ENCODE results near the gene ATP2B2. TPM values are rescaled to one million over a fixed set of nuclear protein-coding genes. Genes with fewer than 3 reads are reported as not detected.

Gene ATP2B2
- total and polyA plus RNA-seq, 12 donors, result 0.37 to 3.0 (median 1.6) TPM

GRCh38 chr3:10549617-10550230, 44.3 kb upstream of the ATP2B2 start:
- Histone ChIP-seq H3K27me3 (no peaks in the 10 kb centered on the region), H3K9me3 (replicated peaks in 1 of 3) (no peaks in the 10 kb centered on the region), H3K36me3 (replicated peaks in 1 of 2) (no peaks in the 10 kb centered on the region), H3K4me1 (replicated peaks in 1 of 2) (no peaks in the 10 kb centered on the region), H3K27ac (no peak overlapping the region), H3K4me3 (no peak overlapping the region)
- WGBS, 4 donors, result 72 to 90% (median 79%) methylated on average over 2 of the region's 2 CpGs
- intact Hi-C loops (cut with DNase I), result no loop called here
- DNase-seq, result no peak
- TF ChIP-seq POLR2A (IDR thresholded peaks at IDR 0.05) (no peak), CTCF (IDR thresholded peaks at IDR 0.05) (no peak)

GRCh38 chr3:10548992-10549391, 43.6 kb upstream of the ATP2B2 start:
- Histone ChIP-seq H3K9me3 (replicated peaks in 1 of 3) (no peaks in the 10 kb centered on the region), H3K4me3 (no peak overlapping the region), H3K36me3 (replicated peaks in 1 of 2) (no peaks in the 10 kb centered on the region), H3K27ac (no peak overlapping the region), H3K27me3 (no peaks in the 10 kb centered on the region), H3K4me1 (replicated peaks in 1 of 2) (no peaks in the 10 kb centered on the region)
- intact Hi-C loops (cut with DNase I), result no loop called here
- TF ChIP-seq CTCF (IDR thresholded peaks at IDR 0.05) (no peak), POLR2A (IDR thresholded peaks at IDR 0.05) (no peak)
- peak in 1 of 7 donors; percentile 11 for DNase-seq

DNA sequence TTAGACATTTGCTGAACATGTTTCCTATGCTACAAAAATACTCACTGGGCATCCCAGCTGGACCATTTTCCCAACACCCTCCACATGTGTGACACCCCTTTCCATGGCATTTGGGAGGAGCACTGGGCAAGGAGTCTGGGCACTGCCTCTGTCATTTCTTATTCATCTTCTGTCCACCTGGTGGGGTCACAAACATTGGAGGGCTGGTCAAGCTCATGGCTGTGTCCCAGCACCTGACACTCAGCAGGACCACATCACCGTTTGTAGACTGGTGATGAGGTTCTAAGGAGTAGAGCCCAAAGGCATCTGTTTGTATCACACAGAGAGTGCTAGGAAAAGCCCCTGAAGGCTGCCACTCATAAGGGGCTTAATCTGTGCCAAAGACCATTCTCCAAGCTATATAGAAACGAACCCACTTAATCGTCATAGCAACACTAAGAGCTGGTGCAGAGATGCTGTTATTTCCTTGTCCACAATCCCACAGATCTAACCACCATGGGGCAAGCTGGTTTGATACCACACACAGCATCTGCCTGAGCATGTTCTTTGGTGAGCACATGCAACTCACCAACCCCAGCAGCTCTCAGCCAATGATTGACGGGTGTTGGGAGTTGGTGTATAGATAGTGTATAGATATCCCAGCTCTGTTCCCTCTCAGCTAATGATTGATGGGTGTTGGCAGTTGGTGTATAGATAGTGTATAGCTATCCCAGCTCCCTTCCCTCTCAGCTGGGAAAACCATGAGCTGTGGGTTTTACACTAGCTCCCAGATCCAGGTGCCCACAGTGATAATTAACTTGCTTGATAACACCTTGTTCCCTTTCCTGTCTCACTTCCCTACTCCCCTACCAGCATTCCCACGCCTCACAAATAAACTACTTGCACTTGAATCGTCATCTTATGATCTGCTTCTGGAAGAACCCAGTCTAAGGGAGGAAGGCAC, 42.7 kb upstream of the ATP2B2 start:
- no peaks in the 10 kb centered on the region for H3K4me1 ChIP-seq (replicated peaks in 1 of 2)
- no peaks in the 10 kb centered on the region for H3K36me3 ChIP-seq (replicated peaks in 1 of 2)
- no peak for TF ChIP-seq CTCF (IDR thresholded peaks at IDR 0.05)
- TF ChIP-seq POLR2A (IDR thresholded peaks at IDR 0.05), result no peak
- no peaks in the 10 kb centered on the region for H3K9me3 ChIP-seq (replicated peaks in 1 of 3)
- no peak overlapping the region for H3K4me3 ChIP-seq
- intact Hi-C loops (cut with DNase I), result no loop called here
- 56 to 66% (median 63%) methylated on average over 6 of the region's 6 CpGs for WGBS, 4 donors
- H3K27me3 ChIP-seq, result no peaks in the 10 kb centered on the region
- peak in 1 of 7 donors; percentile 14 for DNase-seq
- H3K27ac ChIP-seq, result no peak overlapping the region

DNA sequence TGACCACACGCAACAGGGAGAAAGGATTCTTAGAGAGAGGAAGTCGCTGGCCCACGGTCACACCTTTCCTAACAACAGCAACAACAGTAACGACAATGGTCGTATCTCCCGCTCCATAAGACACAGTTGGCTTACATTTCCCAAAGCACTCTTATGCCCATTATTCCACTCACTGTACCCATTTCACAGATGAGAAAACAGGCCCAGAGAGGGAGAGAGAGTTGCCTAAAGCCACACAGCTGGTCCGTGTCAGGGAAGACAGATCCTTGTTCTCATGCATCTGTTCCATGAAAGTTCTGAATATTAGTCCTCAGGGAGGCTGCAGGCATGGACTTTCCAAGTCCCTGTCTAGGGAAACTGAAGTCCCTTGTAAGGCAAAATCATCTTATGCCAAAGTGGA, 42.0 kb upstream of the ATP2B2 start:
- WGBS, 4 donors, result 88 to 93% (median 89%) methylated on average over 7 of the region's 7 CpGs
- Histone ChIP-seq H3K9me3 (replicated peaks in 1 of 3) (no peaks in the 10 kb centered on the region), H3K4me1 (replicated peaks in 1 of 2) (no peaks in the 10 kb centered on the region), H3K27ac (no peak overlapping the region), H3K36me3 (replicated peaks in 1 of 2) (no peaks in the 10 kb centered on the region), H3K4me3 (no peak overlapping the region), H3K27me3 (no peaks in the 10 kb centered on the region)
- DNase-seq, result no peak
- intact Hi-C loops (cut with DNase I), result no loop called here
- TF ChIP-seq CTCF (IDR thresholded peaks at IDR 0.05) (no peak), POLR2A (IDR thresholded peaks at IDR 0.05) (no peak)
